Cerebellar cortex (tissue), 1 donor: ENCODE measurements around the gene ZDHHC14.

Experiments
- DNase-seq: peaks from one replicate; pipeline ENCODE4 v3.0.0-alpha.2; 2015; ENCODE audit warnings: low spot score

Gene ZDHHC14

DNA sequence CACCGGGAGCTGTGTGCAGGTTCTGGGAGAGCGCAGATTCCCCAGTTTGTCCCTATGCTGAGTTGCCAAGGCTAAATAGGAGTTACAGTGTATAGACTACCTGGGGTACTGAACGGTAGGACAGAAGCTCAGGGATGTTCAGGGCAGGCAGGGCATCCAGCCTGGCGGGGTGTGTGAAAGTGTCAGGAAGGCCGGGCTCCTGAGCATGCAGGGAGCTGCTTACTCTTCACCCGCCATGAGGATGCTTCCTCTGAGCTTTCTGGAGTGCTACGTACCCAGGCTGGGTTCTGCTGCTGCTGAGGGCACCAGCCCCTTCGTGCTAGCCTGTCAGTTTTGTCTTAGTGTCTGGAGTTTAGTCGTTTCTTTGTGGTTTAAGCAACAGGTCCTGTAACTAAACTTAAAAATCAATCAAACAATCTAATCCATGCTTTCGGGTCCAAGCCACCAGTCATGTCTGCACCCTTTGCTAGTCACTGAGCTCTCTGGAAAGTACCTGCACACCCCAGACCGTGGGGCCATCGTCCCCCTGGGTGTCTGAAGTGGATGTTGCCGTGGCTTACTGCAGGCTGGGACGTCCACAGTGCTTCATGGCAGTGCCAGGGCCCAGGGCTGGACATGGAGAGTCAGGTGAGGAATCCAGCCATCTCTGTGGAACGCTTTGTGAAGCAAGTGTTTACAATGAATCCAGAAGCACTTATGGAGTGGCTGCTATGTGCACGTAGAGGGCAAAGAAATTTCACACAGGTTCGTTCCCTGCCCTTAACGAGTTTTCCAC lies 221.7 kb downstream of the ZDHHC14 start:
- no peak for DNase-seq

DNA sequence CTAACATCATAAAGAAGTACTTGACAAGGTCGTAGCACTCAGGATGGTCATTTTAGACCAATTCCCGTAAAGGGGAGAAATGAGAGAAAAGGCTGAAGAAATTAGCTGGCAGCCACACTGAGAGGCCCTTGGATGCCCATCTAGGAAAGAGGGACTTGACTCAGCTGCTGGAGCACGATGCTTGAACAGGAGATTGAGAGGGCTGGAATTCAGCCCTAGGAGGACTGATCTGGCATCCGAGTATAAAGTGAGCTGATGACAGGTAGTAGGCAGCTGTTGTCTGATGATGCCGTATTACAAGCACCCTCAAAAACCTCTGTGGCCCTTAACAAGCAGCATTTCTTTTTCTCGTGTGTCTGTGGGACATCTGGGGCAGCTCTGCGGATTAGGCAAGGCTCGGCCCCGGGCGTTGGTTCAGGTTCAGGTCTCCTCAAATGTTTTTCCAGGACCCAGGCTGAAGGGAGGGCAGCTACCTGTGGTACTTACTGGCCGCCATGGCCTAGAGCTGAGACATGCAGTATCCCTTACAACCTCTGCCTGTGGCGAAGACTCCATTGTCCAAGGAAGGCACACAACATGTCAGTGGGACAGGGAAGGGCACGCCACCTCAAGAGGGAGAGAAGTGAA lies 222.4 kb downstream of the ZDHHC14 start:
- no peak for DNase-seq

DNA sequence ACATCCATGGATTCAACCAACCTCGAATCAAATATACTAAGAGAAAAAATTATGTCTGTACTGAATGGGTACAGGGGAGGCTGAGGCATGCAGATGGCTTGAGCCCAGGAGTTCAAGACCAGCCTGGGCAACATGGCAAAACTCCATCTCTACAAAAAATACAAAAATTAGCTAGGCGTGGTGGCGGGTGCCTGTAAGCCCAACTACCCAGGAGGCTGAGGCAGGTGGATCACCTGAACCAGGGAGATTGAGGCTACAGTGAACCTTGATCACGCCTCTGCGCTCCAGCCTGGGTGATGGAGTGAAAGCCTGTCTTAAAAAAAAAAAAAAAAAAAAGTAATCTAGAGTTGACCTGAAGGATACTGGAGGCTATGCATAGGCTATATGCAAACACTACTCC lies 223.0 kb downstream of the ZDHHC14 start:
- no peak for DNase-seq

GRCh38 chr6:157604816-157605215 lies 223.8 kb downstream of the ZDHHC14 start:
- no peak for DNase-seq

GRCh38 chr6:157605484-157605883 lies 224.5 kb downstream of the ZDHHC14 start:
- DNase-seq, result no peak

- DNase-seq, result no peak
These were observed 225.5 kb downstream of the ZDHHC14 start for GRCh38 chr6:157606516-157606915.

DNA sequence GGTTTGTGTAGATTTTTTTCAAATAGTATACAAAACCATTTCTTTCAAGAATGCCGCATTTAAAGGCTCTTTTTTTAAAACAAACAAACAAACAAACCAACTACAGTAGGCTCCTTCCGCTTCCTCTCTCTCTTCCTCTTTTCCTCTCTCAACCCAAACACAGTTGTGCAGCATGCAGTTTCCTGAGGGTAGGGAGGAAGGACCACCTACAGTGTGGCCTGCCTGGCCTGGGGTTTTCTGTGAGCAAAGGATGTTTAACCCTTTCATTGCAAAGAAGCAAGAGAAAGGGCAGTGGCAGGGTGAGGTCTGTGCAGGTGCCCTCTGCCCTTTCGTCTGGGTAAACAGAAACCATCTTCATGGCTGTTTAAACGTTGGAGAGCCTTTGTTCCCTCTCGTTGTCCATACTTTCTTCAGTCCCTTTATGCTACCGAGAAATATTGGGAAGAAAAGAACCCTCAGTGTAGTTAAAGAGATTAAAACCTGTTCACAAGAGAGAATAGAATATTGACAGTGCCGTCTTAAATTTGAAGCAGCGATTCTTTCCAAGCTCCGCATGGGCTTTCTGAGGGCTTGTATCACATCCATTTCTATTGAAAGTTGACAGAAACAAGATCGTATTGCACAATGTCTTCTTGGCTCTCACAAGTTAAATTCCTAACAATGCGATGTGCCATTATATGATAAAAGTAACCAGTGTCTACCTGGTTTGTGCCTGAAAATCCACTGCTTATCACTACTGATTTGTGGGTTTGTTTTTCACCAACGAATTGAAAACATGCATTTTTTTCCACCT lies 226.5 kb downstream of the ZDHHC14 start:
- DNase-seq, result no peak

GRCh38 chr6:157608221-157609075 lies 227.5 kb downstream of the ZDHHC14 start:
- DNase-seq, result peak; percentile 51

DNA sequence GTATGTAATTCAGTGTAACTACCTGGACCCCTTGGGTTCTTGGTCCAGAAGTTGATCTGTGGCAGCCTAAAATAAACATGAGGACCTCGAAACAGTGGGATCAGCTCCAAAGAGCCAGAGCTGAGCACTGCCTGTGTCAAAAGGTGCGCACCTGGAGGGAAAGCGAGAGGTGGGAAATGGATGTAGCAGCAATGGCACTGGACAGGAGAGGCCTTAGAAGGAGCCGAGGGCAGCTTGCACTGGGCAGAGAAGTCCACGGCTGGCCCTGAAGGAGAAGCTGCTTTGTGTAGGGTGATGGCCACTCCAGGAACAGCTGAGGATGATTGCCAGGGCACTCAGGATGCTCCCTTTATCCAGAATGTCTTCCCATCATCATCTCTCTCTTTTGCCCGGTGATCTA lies 228.1 kb downstream of the ZDHHC14 start:
- DNase-seq, result no peak

DNA sequence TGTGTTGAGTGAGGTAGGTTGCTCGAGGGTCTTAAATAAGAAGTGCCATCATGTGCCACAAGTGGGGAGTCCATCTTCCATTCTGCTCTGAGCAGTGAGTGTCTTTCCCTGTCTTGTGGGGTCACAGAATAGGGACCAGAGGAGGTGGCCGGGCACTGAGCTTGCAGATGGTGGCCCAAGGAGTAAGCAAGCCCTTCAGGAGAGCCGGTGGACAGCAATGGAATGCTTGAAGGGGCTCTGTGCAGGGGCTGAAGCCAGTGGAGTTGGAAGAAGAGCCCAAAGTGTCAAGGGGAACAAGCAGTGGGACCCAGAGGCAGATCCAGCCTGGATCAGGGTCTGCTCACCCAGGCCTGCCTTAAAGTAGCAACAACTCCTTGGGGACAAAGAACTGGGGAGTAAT lies 228.6 kb downstream of the ZDHHC14 start:
- DNase-seq, result no peak

DNA sequence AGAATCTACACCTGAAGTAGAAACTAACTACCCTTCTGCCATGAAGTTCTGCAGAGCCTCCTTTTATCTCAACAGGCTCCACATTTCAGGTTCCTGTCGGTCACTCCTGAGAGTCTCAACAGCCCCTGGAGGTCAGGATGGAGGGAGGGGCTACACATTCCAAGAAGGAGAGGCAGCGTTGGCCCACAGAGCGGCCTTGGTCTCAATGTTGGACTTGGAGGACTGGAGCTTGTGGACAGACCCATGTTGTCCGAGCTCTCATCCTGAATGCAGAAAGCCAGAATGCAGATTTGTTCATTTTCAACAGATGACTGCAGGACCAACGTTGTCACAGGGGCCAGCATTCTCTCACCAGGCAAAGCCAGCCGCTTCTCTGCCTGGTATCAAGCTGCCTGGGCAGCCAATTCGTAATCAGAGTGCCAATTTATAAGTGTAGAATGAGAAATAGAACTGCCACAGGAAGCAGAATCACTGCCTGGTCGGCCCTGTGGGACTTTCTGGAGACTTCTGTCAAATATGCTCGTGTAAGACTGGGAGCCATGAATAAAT lies 229.5 kb downstream of the ZDHHC14 start:
- DNase-seq, result peak; percentile 52

DNA sequence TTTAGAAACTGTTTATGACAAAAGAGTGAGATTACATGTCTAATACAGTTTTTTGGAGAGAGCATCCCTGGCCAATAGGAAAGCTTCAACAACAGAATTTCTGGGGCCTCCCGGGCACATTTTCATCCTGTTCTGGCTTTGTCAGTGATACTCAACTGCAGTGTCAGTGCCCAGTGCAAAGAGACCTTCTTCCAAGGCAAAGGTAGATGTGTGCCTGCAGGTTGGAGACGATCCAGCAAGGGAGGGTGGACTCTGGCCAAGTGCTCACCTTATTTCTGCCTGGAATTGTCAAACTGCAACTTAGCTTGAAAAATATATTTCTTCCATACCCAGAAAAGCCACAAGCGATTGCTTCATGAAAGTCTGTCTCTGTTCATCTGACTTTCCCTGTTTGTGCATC lies 230.4 kb downstream of the ZDHHC14 start:
- DNase-seq, result peak; percentile 61

- no peak for DNase-seq
These were observed 232.1 kb downstream of the ZDHHC14 start for GRCh38 chr6:157613011-157613522.

- no peak for DNase-seq
These were observed 233.1 kb downstream of the ZDHHC14 start for GRCh38 chr6:157614026-157614568.

DNA sequence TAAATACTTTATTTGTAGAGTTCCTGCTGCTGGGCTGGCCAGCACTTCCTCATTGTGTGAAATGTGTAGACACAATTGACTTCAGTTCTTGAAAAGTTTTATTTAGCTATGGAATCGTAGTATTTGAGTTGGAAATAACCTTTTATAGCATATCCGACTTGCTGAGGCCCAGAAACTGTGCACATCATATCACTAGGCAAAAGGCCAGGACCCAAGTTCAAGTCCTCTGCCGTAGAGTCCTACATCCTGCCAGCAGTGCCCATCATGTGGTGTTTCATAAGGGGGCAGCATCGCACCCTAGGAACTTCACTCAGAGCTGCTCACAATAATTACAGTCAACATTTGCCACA lies 234.4 kb downstream of the ZDHHC14 start:
- no peak for DNase-seq

DNA sequence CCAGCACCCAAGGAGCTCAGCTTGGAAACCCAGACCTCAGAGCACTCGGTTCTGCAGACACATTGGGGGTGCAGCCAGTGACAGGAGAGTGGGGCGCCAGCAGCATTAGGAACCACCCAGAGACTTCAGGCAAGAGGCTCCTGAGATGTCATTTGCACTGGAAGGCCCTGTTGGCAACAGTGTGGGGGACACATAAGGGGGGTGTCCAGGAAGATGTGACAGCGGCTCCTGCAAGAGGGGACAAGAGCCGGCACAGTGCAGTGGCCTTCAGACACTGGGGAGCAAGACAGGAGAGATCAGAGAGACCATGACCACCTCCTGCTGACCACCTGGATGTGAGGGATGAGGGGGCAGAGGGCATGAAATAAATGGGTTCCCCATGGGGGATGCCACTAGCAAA lies 235.0 kb downstream of the ZDHHC14 start:
- no peak for DNase-seq

DNA sequence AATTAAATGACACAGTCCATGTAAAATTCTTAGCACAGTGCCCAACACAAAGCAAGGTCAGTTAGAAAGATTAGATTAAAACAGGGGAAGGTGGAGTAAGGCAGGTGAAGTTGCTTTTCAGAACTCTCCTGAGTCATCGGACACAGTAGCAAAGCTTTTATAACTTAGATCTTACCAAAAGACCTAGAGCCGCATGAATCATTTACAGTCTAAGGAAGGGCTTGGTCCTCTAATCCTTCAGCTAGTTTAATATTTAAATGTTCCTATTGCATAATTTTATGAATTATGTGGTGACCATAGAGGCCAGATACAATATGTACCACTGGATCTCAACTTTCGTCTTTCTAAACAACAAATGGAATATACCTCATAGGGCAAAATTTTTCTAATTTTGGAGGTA lies 240.0 kb downstream of the ZDHHC14 start:
- DNase-seq, result no peak

DNA sequence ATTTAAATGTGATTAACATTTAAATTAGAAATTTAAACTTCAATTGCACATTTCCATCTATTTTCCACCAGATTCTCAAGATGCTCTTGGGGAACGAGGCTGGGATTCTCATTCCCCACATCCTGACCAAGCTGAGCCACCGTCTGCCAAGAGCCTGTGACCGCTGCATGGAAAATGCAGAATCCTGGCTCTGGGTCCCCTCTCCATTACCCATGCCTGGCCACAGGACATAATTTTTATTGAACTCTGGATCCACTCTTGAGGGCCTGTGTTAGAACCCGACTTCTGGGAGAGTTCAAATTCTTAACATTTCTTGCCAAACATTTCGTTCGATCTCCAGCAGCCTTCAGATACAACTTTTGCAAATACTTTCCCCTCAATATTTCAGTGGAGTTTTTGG lies 240.4 kb downstream of the ZDHHC14 start:
- no peak for DNase-seq

DNA sequence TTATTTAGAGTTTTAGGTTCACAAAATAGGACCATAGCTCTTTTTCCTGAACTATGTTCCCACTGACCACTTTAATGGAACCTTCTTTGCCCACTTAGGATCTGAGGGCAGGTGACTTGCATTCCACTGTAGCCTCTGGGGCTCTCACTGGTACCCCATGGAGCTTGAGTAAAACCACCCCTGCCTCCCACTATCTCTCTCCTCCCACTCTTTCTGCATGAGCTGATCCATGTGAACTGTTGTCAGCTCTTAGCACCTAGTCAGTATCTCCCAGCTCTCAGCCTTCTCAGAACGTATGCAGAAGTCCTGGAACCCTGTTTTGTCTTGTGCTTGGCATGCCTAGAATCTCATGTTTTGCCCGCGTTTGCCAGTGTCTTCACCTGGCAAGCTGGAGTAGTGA lies 241.4 kb downstream of the ZDHHC14 start:
- no peak for DNase-seq

DNA sequence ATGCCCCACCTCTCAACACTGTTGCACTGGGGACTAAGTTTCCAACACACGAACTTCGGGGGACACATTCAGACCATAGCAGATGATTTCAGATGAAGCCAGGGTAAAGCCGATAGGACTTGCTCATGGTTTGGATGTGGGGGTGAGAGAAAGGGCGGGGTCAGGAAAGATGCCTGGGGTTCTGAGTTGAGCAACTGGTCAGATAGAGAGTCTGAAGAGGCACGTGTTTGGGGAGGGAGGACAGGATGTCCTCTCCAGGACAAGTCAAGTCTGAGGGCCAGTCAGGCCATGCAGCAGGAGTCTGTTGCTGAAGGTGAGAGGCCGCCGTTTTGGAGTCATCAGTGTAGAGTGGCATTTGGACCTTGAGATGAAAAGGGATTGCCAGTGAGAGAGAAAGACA lies 244.1 kb downstream of the ZDHHC14 start:
- DNase-seq, result no peak

DNA sequence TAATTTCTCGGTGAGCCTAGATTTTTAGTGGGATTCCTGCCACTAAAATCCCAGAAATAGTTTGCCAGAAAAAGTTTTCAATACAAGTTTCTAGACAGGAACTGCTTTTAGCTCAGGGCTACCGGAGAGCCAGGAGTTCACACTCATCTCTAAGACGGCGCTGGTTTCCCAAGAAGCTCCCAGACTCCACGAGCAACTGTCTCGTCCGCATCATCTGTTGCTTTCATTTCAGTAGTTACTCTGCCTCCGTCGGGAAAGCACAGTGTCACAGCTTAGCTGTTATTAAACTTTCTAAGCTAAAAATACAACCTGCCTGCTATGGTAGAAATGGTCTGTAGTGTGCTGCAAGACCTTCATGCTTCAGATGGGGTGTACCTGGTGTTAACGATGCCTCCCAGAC lies 244.8 kb downstream of the ZDHHC14 start:
- no peak for DNase-seq
